H1 (cell line): ENCODE measurements around the gene CNDP1. TPM values are rescaled to one million over a fixed set of nuclear protein-coding genes. Genes with fewer than 3 reads are reported as not detected.

ENCODE experiments used
- GTF2F1 ChIP-seq: IDR thresholded peaks from 2 replicates; pipeline ENCODE4 v1.6.1; 2012; ENCODE audit warnings: low read depth, low read length, improper control_type of control experiment, borderline replicate concordance
- polyA plus RNA-seq, 7 experiments: library from polyadenylated mRNA; depleted of rRNA in 3 of 7; stranded (reverse) in 5 of 7; unstranded in 2 of 7; fragments of >200 nt in 5 of 7; fragments of 200-250 nt in 2 of 7; gene quantifications; 1 replicate in 5 of 7; 2 replicates in 1 of 7; 4 replicates in 1 of 7; pipeline versions ENCODE4 v1.2.1 to v1.2.3, GENCODE V29; 2011 to 2013; ENCODE audit warnings: missing spikeins in 2 of 7, mixed read lengths in 2 of 7
- total RNA-seq: library from RNA; stranded (reverse); fragmentation: NEBNext Ultra II Directional; extraction: Animal tissue kit (Norgen Biotek cat#: 25700); gene quantifications from 2 replicates; pipeline ENCODE4 v1.2.1, GENCODE V29; 2021

CNDP1 gene
- total and polyA plus RNA-seq, 2 of the 8 experiments (the other 6 are each of a cell fraction or from before 2014, with no cell fraction given): 0.09 TPM; not detected in 1

- no peak for TF ChIP-seq GTF2F1
Measured at GRCh38 chr18:74522635-74523548, 11.4 kb upstream of the CNDP1 start (continued).
